ENCODE measurements around the gene CYB5B.

GRCh38 chr16:69478685-69479084 is 54.3 kb downstream of the CYB5B start:
- TF ChIP-seq CTCF (IDR thresholded peaks at IDR 0.05) (no peak), POLR2A (IDR thresholded peaks at IDR 0.05) (no peak), POLR2AphosphoS5 (IDR thresholded peaks at IDR 0.05) (no peak)

Data from breast epithelium (tissue), 3 donors.